Activated B cell treated with CpG ODN at 0.5 μM for 24 hours (primary cell): ENCODE measurements around the gene ICAM2. TPM values are rescaled to one million over a fixed set of nuclear protein-coding genes. Genes with fewer than 3 reads are reported as not detected.
A peak's percentile ranks its signal among the peaks of the same experiment; 100 is the strongest.

Experiments used
- ATAC-seq: fragments of 200-7000 bp; cut with Tn5 transposase; one replicate; pipeline ENCODE4 v1.10.0; 2021; ENCODE audit warnings: low read depth, mild to moderate bottlenecking, moderate library complexity
- CTCF ChIA-PET: fragments of 350-600 bp; sonication (Branson Sonifier 250); formaldehyde crosslinking; loops from one replicate; lab custom pipeline; 2021; ENCODE audit warnings: antibody characterized with exemption; lab: Charles Lee
- POLR2A ChIA-PET: fragments of 350-600 bp; sonication (Branson Sonifier 250); formaldehyde crosslinking; loops from one replicate; lab custom pipeline; 2021; ENCODE audit warnings: antibody characterized with exemption; lab: Charles Lee
- DNase-seq: peaks from one replicate; pipeline ENCODE4 v3.0.0; 2022
- H3K27ac Mint-ChIP-seq: one replicate; pipeline ENCODE4 v1.8.0; 2020; ENCODE audit warnings: mixed read lengths
- H3K27me3 Mint-ChIP-seq: one replicate; pipeline ENCODE4 v1.8.0; 2021; ENCODE audit warnings: mixed read lengths
- H3K36me3 Mint-ChIP-seq: one replicate; pipeline ENCODE4 v1.8.0; 2021; ENCODE audit warnings: low read depth, mixed read lengths
- H3K4me1 Mint-ChIP-seq: one replicate; pipeline ENCODE4 v1.8.0; 2021; ENCODE audit warnings: mixed read lengths
- H3K4me3 Mint-ChIP-seq: one replicate; pipeline ENCODE4 v1.8.0; 2020; ENCODE audit warnings: mild to moderate bottlenecking, mixed read lengths
- H3K9me3 Mint-ChIP-seq: one replicate; pipeline ENCODE4 v1.8.0; 2020; ENCODE audit warnings: mixed read lengths
- CTCF ChIP-seq: fragments of 200-600 bp; IDR thresholded peaks from one replicate; pipeline ENCODE4 v1.8.0; 2022; ENCODE audit warnings: antibody characterized with exemption, mild to moderate bottlenecking
- intact Hi-C: fragments of 100-400 bp; cut with micrococcal nuclease; formaldehyde crosslinking; loops from one replicate; pipeline ENCODE4 v1.15.1; 2024
- total RNA-seq: library from RNA; stranded (reverse); gene quantifications from 2 replicates; pipeline ENCODE4 v1.2.3, GENCODE V29; 2022

Gene ICAM2
- total RNA-seq, 1 donor from 2014 or later: 44.5 TPM

DNA sequence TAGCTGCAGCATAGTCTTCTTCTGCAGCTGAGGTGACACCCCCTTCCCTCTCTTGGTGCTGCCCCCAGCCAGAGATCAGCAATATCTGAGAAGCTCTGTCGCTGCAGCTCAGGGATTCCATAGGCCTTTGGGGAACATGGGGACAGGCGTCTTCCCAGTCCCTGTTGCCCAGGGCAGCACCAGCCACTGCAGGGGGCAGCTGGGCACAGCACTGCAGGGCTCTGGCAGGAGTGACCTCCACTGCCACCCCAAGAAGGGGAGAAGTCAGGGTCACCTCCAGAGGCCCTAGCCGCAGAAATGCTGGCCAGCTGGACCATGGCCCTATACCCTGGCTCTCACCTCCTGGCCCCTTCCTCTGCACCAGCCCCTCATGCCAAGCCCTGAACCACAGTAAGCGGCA, 64.6 kb downstream of the ICAM2 start:
- Mint-ChIP-seq H3K27me3 (no peaks in the 10 kb centered on the region), H3K9me3 (no peaks in the 10 kb centered on the region), H3K4me3 (no peak overlapping the region), H3K4me1 (peaks cover 34% of the 10 kb centered on the region), H3K27ac (peak overlapping the region; percentile 73), H3K36me3 (no peaks in the 10 kb centered on the region)
- DNase-seq (no peak), ATAC-seq (no peak)
- CTCF ChIA-PET: interaction anchor here (1.2 to 9.4 kb wide), 6 partner anchors 9 to 178 kb away, joined by 3 to 162 read pairs (median 12); partner anchors contain the start of gene GH1
- intact Hi-C loops: loop anchor here (2.0 kb wide), 1 partner anchor 17 kb away; the partner anchor contains the start of gene SCN4A
- no peak for TF ChIP-seq CTCF
- POLR2A ChIA-PET: interaction anchor here (1.2 to 1.4 kb wide), 2 partner anchors 17 to 190 kb away, joined by 3 to 4 read pairs; partner anchors contain the start of gene SCN4A

DNA sequence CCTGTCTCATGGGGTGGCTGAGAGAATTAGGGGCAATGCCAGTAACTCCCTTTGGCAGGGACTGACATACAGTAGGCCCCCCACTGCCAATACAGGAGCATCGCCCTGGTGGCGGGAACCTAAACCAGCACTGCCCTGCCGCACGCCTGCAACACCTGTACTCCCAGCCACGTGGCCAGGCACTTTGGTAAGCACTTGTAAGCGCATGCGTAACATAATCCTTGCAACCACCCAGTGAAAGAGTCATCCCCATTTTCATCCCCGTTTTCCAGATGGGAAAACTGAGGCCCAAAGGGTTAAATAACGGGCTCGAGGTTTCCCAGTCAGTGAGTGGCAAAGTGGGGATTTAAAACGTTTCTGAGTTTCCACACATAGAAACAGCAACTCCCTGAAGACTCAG, 65.2 kb downstream of the ICAM2 start:
- no peaks in the 10 kb centered on the region for H3K27me3 Mint-ChIP-seq
- CTCF ChIA-PET: interaction anchor here (1.7 to 9.4 kb wide), 5 partner anchors 35 to 178 kb away, joined by 4 to 162 read pairs (median 70); partner anchors contain the start of genes CSHL1 and GH1
- H3K4me3 Mint-ChIP-seq: no peak overlapping the region
- POLR2A ChIA-PET: interaction anchor here (1.0 to 5.1 kb wide), 9 partner anchors 9 to 191 kb away, joined by 3 to 27 read pairs (median 7); partner anchors contain the start of genes ERN1, GH1, ICAM2 and SCN4A
- H3K27ac Mint-ChIP-seq: peak overlapping the region; percentile 94
- no peak for ATAC-seq
- peaks cover 37% of the 10 kb centered on the region for H3K4me1 Mint-ChIP-seq
- no peaks in the 10 kb centered on the region for H3K36me3 Mint-ChIP-seq
- no peak for TF ChIP-seq CTCF
- H3K9me3 Mint-ChIP-seq: no peaks in the 10 kb centered on the region
- no peak for DNase-seq
- intact Hi-C loops: loop anchor here (2.0 kb wide), 1 partner anchor 18 kb away; the partner anchor contains the start of gene SCN4A

DNA sequence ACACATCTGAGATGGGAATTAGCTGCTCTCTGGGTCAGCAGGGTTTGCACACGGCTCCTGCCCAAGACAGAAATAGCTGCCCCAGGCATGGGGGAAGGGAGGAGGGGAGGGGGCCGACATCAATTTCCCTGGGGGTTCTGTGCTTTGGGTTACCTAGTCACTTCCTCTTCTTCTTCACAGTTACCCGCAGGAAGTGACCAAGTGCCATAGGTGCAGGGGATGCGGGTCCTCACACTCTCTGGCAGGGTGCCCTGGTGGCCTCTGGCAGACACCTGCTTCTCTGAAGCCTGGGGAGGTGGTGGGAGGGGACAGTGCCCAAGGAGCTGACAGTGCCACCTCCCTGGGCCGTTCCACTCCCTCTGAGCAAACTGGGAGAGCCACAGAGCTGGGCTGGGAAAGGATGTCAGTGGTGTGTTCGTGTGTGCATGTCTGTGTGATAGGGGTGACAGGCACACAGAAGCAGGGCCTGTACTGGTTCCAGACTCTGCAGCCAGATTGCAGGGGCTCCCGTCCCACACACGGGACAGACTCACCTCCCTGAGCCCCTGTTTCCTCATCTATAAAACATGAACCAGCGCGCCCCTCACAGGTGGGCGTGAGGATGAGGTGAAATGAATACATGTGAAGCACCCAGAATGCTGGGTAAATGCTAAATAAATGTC, 65.9 kb downstream of the ICAM2 start:
- Mint-ChIP-seq H3K4me3 (peak overlapping the region; percentile 77), H3K27ac (peak overlapping the region; percentile 94), H3K9me3 (no peaks in the 10 kb centered on the region), H3K36me3 (no peaks in the 10 kb centered on the region), H3K27me3 (no peaks in the 10 kb centered on the region), H3K4me1 (peaks cover 37% of the 10 kb centered on the region)
- intact Hi-C loops: loop anchor here (1.0 to 2.0 kb wide), 2 partner anchors 18 to 36 kb away; partner anchors contain the start of gene SCN4A
- DNase-seq (peak; percentile 50), ATAC-seq (peak; percentile 86)
- no peak for TF ChIP-seq CTCF
- ChIA-PET POLR2A (interaction anchor here (0.9 to 5.1 kb wide), 13 partner anchors 9 to 191 kb away, joined by 3 to 27 read pairs (median 7); partner anchors contain the start of genes CD79B, ERN1, GH1 and ICAM2), CTCF (interaction anchor here (1.7 to 9.4 kb wide), 7 partner anchors 9 to 179 kb away, joined by 4 to 162 read pairs (median 9); partner anchors contain the start of genes CSHL1 and GH1)

Other genes starting within 250 kb of the ICAM2 start
- gene CCDC47, start 247.0 kb downstream of the ICAM2 start, total RNA-seq: 41.4 and 47.6 TPM in 2 replicates
- gene DDX42, start 246.5 kb downstream of the ICAM2 start, total RNA-seq: 132 and 160 TPM in 2 replicates
- 157 TPM in 2 replicates for gene PSMC5, start 193.2 kb downstream of the ICAM2 start, total RNA-seq
- gene FTSJ3, start 193.0 kb downstream of the ICAM2 start, total RNA-seq: 82.0 and 85.1 TPM in 2 replicates
- 114 and 117 TPM in 2 replicates for gene SMARCD2, start 177.9 kb downstream of the ICAM2 start, total RNA-seq
- not detected in 2 replicates for gene CSH2, start 147.0 kb downstream of the ICAM2 start, total RNA-seq
- not detected in 2 replicates for gene GH2, start 138.7 kb downstream of the ICAM2 start, total RNA-seq
- gene CSH1, start 124.1 kb downstream of the ICAM2 start, total RNA-seq: not detected in 2 replicates
- not detected in 2 replicates for gene CSHL1, start 109.4 kb downstream of the ICAM2 start, total RNA-seq
- 0.27 TPM in 1 of 2 replicates, not detected in the other for gene GH1, start 101.8 kb downstream of the ICAM2 start, total RNA-seq
- gene CD79B, start 88.3 kb downstream of the ICAM2 start, total RNA-seq: 706 and 757 TPM in 2 replicates
- 0.49 and 0.78 TPM in 2 replicates for gene SCN4A, start 47.7 kb downstream of the ICAM2 start, total RNA-seq
- gene PRR29, start 22.3 kb downstream of the ICAM2 start, total RNA-seq: not detected in 2 replicates
- 11.9 and 12.9 TPM in 2 replicates for gene ERN1, start 109.5 kb upstream of the ICAM2 start, total RNA-seq
- 8.1 TPM in 2 replicates for gene TEX2, start 242.6 kb upstream of the ICAM2 start, total RNA-seq